KMS-11 (cell line): Measurements from ENCODE around the gene C5orf46.

Experiments
- H2AFZ ChIP-seq: fragments of 200-600 bp; sonication (generic); 2 replicates; pipeline ENCODE4 v1.6.1; 2016; ENCODE audit warnings: antibody characterized with exemption, mixed run types, low read depth
- H3K27ac ChIP-seq: fragments of 200-600 bp; sonication (generic); 2 replicates; pipeline ENCODE4 v1.6.1; 2016; ENCODE audit warnings: mild to moderate bottlenecking, mixed run types
- H3K27me3 ChIP-seq: fragments of 200-600 bp; sonication (generic); 2 replicates; pipeline ENCODE4 v1.6.1; 2017; ENCODE audit warnings: mild to moderate bottlenecking, low read depth, mixed run types, moderate library complexity; ENCODE audit not compliant: insufficient read depth
- H3K36me3 ChIP-seq: fragments of 200-600 bp; sonication (generic); 2 replicates; pipeline ENCODE4 v1.6.1; 2017; ENCODE audit warnings: mild to moderate bottlenecking, mixed run types; ENCODE audit not compliant: insufficient read depth
- H3K4me1 ChIP-seq: fragments of 200-600 bp; sonication (generic); 2 replicates; pipeline ENCODE4 v1.6.1; 2016; ENCODE audit warnings: mild to moderate bottlenecking, low read depth, mixed run types; ENCODE audit not compliant: poor library complexity, severe bottlenecking
- H3K4me2 ChIP-seq: fragments of 200-600 bp; sonication (generic); 2 replicates; pipeline ENCODE4 v1.7.0; 2016; ENCODE audit warnings: mild to moderate bottlenecking, mixed run types
- H3K4me3 ChIP-seq: fragments of 200-600 bp; sonication (generic); IDR thresholded peaks from 2 replicates; pipeline ENCODE4 v1.6.1; 2017; ENCODE audit warnings: low read depth, low read length, mixed read lengths; ENCODE audit not compliant: insufficient read depth
- H3K79me2 ChIP-seq: fragments of 200-600 bp; sonication (generic); 2 replicates; pipeline ENCODE4 v1.6.1; 2016; ENCODE audit warnings: low read depth, mixed run types; ENCODE audit not compliant: insufficient read depth
- H3K9ac ChIP-seq: fragments of 200-600 bp; sonication (generic); 2 replicates; pipeline ENCODE4 v1.6.1; 2016; ENCODE audit warnings: mild to moderate bottlenecking, mixed run types
- H4K20me1 ChIP-seq: fragments of 200-600 bp; sonication (generic); 2 replicates; pipeline ENCODE4 v1.6.1; 2016; ENCODE audit warnings: mild to moderate bottlenecking, mixed run types; ENCODE audit not compliant: insufficient read depth
- CTCF ChIP-seq: fragments of 200-600 bp; sonication (generic); conservative IDR thresholded peaks from 2 replicates; pipeline ENCODE4 v1.6.1; 2017; ENCODE audit warnings: low read depth, mild to moderate bottlenecking, antibody characterized with exemption, low read length, moderate library complexity, mixed read lengths

C5orf46 gene

GRCh38 chr5:147852365-147852764 is 54.0 kb downstream of the C5orf46 start:
- no peak overlapping the region for H3K4me3 ChIP-seq
- no peaks in the 10 kb centered on the region for H3K79me2 ChIP-seq
- H3K4me2 ChIP-seq = no peak overlapping the region
- no peak overlapping the region for H3K9ac ChIP-seq
- H4K20me1 ChIP-seq = no peaks in the 10 kb centered on the region
- no peak overlapping the region for H2AFZ ChIP-seq
- H3K4me1 ChIP-seq = no peaks in the 10 kb centered on the region
- no peak for TF ChIP-seq CTCF
- H3K27ac ChIP-seq = no peak overlapping the region
- no peaks in the 10 kb centered on the region for H3K27me3 ChIP-seq
- no peaks in the 10 kb centered on the region for H3K36me3 ChIP-seq

GRCh38 chr5:147851578-147851977 is 54.8 kb downstream of the C5orf46 start:
- H4K20me1 ChIP-seq = no peaks in the 10 kb centered on the region
- no peak for TF ChIP-seq CTCF
- no peak overlapping the region for H3K27ac ChIP-seq
- H2AFZ ChIP-seq = no peak overlapping the region
- no peak overlapping the region for H3K4me3 ChIP-seq
- no peak overlapping the region for H3K4me2 ChIP-seq
- H3K79me2 ChIP-seq = no peaks in the 10 kb centered on the region
- no peaks in the 10 kb centered on the region for H3K27me3 ChIP-seq
- no peak overlapping the region for H3K9ac ChIP-seq
- H3K36me3 ChIP-seq = no peaks in the 10 kb centered on the region
- no peaks in the 10 kb centered on the region for H3K4me1 ChIP-seq

GRCh38 chr5:147849226-147849625 is 57.1 kb downstream of the C5orf46 start:
- Histone ChIP-seq H4K20me1 (no peaks in the 10 kb centered on the region), H3K36me3 (no peaks in the 10 kb centered on the region), H2AFZ (no peak overlapping the region), H3K4me3 (no peak overlapping the region), H3K79me2 (no peaks in the 10 kb centered on the region), H3K4me2 (no peak overlapping the region), H3K9ac (no peak overlapping the region), H3K27me3 (no peaks in the 10 kb centered on the region), H3K4me1 (no peaks in the 10 kb centered on the region), H3K27ac (no peak overlapping the region)
- TF ChIP-seq CTCF = no peak

GRCh38 chr5:147845618-147846017 is 60.7 kb downstream of the C5orf46 start:
- Histone ChIP-seq H3K79me2 (no peaks in the 10 kb centered on the region), H3K27ac (no peak overlapping the region), H2AFZ (no peak overlapping the region), H3K4me2 (no peak overlapping the region), H3K4me1 (no peaks in the 10 kb centered on the region), H3K4me3 (no peak overlapping the region), H4K20me1 (no peaks in the 10 kb centered on the region), H3K36me3 (no peaks in the 10 kb centered on the region), H3K27me3 (no peaks in the 10 kb centered on the region), H3K9ac (no peak overlapping the region)
- TF ChIP-seq CTCF = no peak

GRCh38 chr5:147844846-147845245 is 61.5 kb downstream of the C5orf46 start:
- no peaks in the 10 kb centered on the region for H3K4me1 ChIP-seq
- no peaks in the 10 kb centered on the region for H3K36me3 ChIP-seq
- H3K9ac ChIP-seq = no peak overlapping the region
- H3K27ac ChIP-seq = no peak overlapping the region
- H3K4me2 ChIP-seq = no peak overlapping the region
- H4K20me1 ChIP-seq = no peaks in the 10 kb centered on the region
- TF ChIP-seq CTCF = no peak
- H3K79me2 ChIP-seq = no peaks in the 10 kb centered on the region
- no peak overlapping the region for H2AFZ ChIP-seq
- H3K27me3 ChIP-seq = no peaks in the 10 kb centered on the region
- no peak overlapping the region for H3K4me3 ChIP-seq
